Gastrocnemius medialis (tissue), 4 donors: ENCODE measurements around the gene SEC16A. TPM values are rescaled to one million over a fixed set of nuclear protein-coding genes. Genes with fewer than 3 reads are reported as not detected.

Source experiments
- ATAC-seq, 2 donors: fragments of 150-250 bp; one replicate each; pipeline ENCODE4 v1.9.1; 2016
- DNase-seq, 2 donors: peaks; one replicate each; pipeline ENCODE4 v3.0.0-alpha.2; 2019
- H3K27ac ChIP-seq, 4 donors: fragments of 200-600 bp; sonication (generic); 1 replicate in 1 of 4; 2 replicates in 3 of 4; pipeline ENCODE4 v1.5.1; 2016 to 2018; ENCODE audit warnings: mild to moderate bottlenecking in 2 of 4, moderate library complexity in 1 of 4
- H3K27me3 ChIP-seq, 3 donors: fragments of 200-600 bp; sonication (generic) in 2 of 3; 1 replicate in 1 of 3; 2 replicates in 2 of 3; pipeline versions ENCODE4 v1.5.1 to v1.6.0; 2016 to 2019; ENCODE audit warnings: mild to moderate bottlenecking in 1 of 3, moderate library complexity in 1 of 3
- H3K36me3 ChIP-seq, 2 donors: fragments of 200-600 bp; sonication (generic) in 1 of 2; one replicate each; pipeline ENCODE4 v1.5.1; 2017 to 2018
- H3K4me1 ChIP-seq, 2 donors: fragments of 200-600 bp; sonication (generic) in 1 of 2; one replicate each; pipeline ENCODE4 v1.5.1; 2016 to 2017; ENCODE audit warnings: mild to moderate bottlenecking in 2 of 2
- H3K4me3 ChIP-seq, 4 donors: fragments of 200-600 bp; sonication (generic) in 3 of 4; 1 replicate in 1 of 4; 2 replicates in 3 of 4; pipeline ENCODE4 v1.5.1; 2016 to 2019; ENCODE audit warnings: mild to moderate bottlenecking in 2 of 4
- H3K9me3 ChIP-seq, 3 donors: fragments of 200-600 bp; sonication (generic) in 2 of 3; 1 replicate in 1 of 3; 2 replicates in 2 of 3; pipeline ENCODE4 v1.5.1; 2016 to 2019
- POLR2A ChIP-seq, 2 donors: fragments of 450-650 bp; IDR thresholded peaks; one replicate each; pipeline ENCODE4 v1.6.1; 2017; ENCODE audit warnings: antibody characterized with exemption in 2 of 2, mild to moderate bottlenecking in 2 of 2, moderate library complexity in 2 of 2
- in situ Hi-C, 4 donors: fragments of 200-750 bp; cut with MboI; loops; one replicate each; pipeline versions ENCODE4 v1.15.0 to v1.8.0; 2017; ENCODE audit warnings: low sequenced_read_pairs in 4 of 4
- intact Hi-C: fragments of 100-400 bp; cut with DNase I; formaldehyde crosslinking; loops from one replicate; pipeline ENCODE4 v1.15.1; 2023; ENCODE audit warnings: low total_unique reads
- total RNA-seq, 4 donors: library from RNA; depleted of rRNA; stranded (reverse); fragments of >200 nt; gene quantifications; one replicate each; pipeline versions ENCODE4 v1.1.0 to v1.2.3, GENCODE V29; 2016
- TF ChIP-seq, protein P1 (sequence below), 5 experiments: fragments of 450-650 bp in 3 of 5; fragments of 200-600 bp in 2 of 5; sonication (generic) in 2 of 5; IDR thresholded peaks in 4 of 5; conservative IDR thresholded peaks in 1 of 5; 1 replicate in 4 of 5; 2 replicates in 1 of 5; pipeline ENCODE4 v1.5.1; 2016 to 2019; ENCODE audit warnings: antibody characterized with exemption in 5 of 5, mild to moderate bottlenecking in 3 of 5, moderate library complexity in 3 of 5

SEC16A gene
- total RNA-seq, 4 donors from 2014 or later, result 23.9 to 50.4 (median 46.6) TPM

DNA sequence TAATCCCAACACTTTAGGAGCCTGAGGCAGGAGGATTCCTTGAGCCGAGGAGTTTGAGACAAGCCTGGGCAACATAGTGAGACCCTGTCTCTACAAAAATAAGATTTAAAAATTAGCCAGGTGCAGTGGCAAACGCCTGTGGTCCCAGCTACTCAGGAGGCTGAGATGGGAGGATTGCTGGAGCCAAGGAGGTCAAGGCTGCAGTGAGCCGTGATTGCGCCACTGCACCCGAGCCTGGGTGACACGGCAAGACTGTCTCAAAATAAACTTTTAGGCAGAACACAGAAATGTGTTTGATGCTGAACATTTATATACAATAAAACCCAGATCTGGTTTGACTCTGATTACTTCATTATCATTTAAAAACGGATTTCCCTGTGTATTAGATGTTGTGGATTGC, 77.4 kb downstream of the SEC16A start:
- in situ Hi-C loops, result no loop called here
- TF ChIP-seq, protein P1, sequence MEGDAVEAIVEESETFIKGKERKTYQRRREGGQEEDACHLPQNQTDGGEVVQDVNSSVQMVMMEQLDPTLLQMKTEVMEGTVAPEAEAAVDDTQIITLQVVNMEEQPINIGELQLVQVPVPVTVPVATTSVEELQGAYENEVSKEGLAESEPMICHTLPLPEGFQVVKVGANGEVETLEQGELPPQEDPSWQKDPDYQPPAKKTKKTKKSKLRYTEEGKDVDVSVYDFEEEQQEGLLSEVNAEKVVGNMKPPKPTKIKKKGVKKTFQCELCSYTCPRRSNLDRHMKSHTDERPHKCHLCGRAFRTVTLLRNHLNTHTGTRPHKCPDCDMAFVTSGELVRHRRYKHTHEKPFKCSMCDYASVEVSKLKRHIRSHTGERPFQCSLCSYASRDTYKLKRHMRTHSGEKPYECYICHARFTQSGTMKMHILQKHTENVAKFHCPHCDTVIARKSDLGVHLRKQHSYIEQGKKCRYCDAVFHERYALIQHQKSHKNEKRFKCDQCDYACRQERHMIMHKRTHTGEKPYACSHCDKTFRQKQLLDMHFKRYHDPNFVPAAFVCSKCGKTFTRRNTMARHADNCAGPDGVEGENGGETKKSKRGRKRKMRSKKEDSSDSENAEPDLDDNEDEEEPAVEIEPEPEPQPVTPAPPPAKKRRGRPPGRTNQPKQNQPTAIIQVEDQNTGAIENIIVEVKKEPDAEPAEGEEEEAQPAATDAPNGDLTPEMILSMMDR (IDR thresholded peaks at IDR 0.05 in 4 of 5, conservative IDR thresholded peaks at IDR 0.05 in 1 of 5), result no peak
- no peak for TF ChIP-seq POLR2A (IDR thresholded peaks at IDR 0.05)
- Histone ChIP-seq H3K4me1 (peaks cover 9 to 16% of the 10 kb centered on the region in 2 donors), H3K27me3 (no peaks in the 10 kb centered on the region), H3K9me3 (no peaks in the 10 kb centered on the region), H3K36me3 (peaks cover 0 to 43% of the 10 kb centered on the region in 2 donors), H3K4me3 (no peak overlapping the region), H3K27ac (no peak overlapping the region)
- intact Hi-C loops, result loop anchor here (10.0 kb wide), 1 partner anchor 441 kb away; the partner anchor contains the start of gene UBAC1
- ATAC-seq, result no peak
- no peak for DNase-seq

DNA sequence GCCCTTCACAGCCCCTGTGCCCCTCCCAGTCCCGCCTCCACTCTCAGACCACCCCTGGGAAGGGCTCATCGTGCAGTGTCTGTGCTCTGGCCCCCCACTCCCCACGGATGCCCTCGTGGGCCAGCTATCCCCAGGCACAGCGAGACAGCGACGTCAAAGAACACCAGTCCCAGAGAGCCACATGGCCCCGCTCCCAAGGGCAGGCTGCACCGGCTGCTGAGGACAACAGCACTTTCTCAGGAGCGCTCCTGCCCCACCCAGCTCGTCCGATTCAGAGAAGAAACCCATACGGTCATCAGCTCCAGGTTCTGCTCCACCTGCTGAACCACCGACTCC, 78.1 kb downstream of the SEC16A start:
- intact Hi-C loops, result loop anchor here (10.0 kb wide), 1 partner anchor 440 kb away; the partner anchor contains the start of gene UBAC1

DNA sequence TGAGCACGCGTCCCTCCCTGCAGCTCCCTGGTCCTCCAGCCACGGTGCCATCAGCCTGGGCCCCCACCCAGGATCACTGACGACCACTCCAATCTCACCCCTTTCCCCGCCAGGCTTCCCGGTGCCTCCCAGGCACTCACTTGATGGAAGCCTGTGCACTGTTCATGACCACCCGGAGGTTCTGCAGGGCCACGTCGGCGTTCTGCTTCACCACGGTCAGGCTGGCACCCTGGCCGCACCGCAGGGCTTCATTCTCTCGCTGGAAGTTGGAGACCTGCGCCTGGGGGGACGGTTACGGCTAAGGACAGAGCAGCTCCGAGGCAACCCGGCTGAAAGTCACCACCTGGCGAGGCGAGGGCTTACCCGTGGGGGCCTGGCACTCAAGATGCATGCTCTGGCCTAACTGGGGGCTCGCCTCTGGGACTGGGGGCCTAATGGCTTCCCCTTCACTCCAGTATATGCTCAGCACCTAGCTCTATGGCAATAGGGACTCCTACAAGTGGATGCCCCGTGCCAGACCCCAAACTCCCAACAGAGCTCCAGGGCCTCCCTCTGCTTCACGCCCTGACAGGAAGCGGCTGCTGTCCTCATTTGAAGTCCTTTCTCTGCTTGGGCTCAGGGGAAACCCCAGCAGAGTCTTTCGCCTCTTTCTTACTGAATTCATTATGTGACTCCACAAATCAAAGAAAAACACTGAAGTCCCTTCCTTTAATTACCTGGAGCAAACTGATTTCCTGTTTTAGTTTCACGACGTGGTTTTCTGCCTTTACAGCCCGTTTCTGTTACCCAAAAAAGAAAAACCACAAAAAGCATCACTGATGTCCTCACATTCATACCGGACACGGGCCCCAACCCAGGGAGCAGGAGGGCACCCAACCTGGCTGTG, 78.7 kb downstream of the SEC16A start:
- H3K9me3 ChIP-seq, result no peaks in the 10 kb centered on the region
- H3K4me1 ChIP-seq, result peaks cover 8 to 13% of the 10 kb centered on the region in 2 donors
- H3K27ac ChIP-seq, result no peak overlapping the region
- H3K27me3 ChIP-seq, result no peaks in the 10 kb centered on the region
- no peak for DNase-seq
- in situ Hi-C loops (no loop called here), intact Hi-C loops (loop anchor here (10.0 kb wide), 1 partner anchor 439 kb away; the partner anchor contains the start of gene UBAC1)
- TF ChIP-seq, protein P1 (IDR thresholded peaks at IDR 0.05 in 4 of 5, conservative IDR thresholded peaks at IDR 0.05 in 1 of 5), result no peak
- TF ChIP-seq POLR2A (IDR thresholded peaks at IDR 0.05), result no peak
- no peak overlapping the region for H3K4me3 ChIP-seq
- ATAC-seq, result no peak
- H3K36me3 ChIP-seq, result peaks cover 0 to 43% of the 10 kb centered on the region in 2 donors

More for the DNA sequence above, 78.1 kb downstream of the SEC16A start:
- Histone ChIP-seq H3K4me3 (no peak overlapping the region), H3K27me3 (no peaks in the 10 kb centered on the region), H3K27ac (no peak overlapping the region), H3K9me3 (no peaks in the 10 kb centered on the region), H3K36me3 (peaks cover 0 to 43% of the 10 kb centered on the region in 2 donors), H3K4me1 (peaks cover 11 to 15% of the 10 kb centered on the region in 2 donors)
- in situ Hi-C loops, result no loop called here
- ATAC-seq (no peak), DNase-seq (no peak)
- TF ChIP-seq, protein P1 (IDR thresholded peaks at IDR 0.05 in 4 of 5, conservative IDR thresholded peaks at IDR 0.05 in 1 of 5), result no peak
- no peak for TF ChIP-seq POLR2A (IDR thresholded peaks at IDR 0.05)

DNA sequence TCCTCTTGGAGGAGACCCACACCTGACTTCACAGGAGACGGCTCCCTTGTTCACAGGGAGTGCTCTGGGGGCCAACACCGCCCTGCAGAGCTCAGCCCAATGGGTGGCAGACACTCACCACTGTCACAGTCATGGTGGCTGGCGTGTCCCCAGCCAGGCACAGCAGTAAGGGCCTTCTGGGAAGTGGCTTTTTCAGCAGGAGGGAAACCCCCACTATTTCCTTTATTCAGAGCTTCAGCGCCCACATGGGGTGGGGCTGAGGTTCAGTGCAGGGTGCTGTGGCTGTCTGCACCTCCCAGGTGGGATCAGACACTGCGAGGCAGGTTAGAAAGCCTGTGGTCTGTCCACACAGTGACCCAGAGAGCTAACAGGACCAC, 79.3 kb downstream of the SEC16A start:
- peaks cover 0 to 43% of the 10 kb centered on the region in 2 donors for H3K36me3 ChIP-seq

More for the DNA sequence above, 79.3 kb downstream of the SEC16A start:
- H3K27me3 ChIP-seq, result no peaks in the 10 kb centered on the region
- TF ChIP-seq, protein P1 (IDR thresholded peaks at IDR 0.05 in 4 of 5, conservative IDR thresholded peaks at IDR 0.05 in 1 of 5), result no peak
- no peak for TF ChIP-seq POLR2A (IDR thresholded peaks at IDR 0.05)
- no peak overlapping the region for H3K27ac ChIP-seq
- ATAC-seq (no peak), DNase-seq (no peak)
- H3K4me3 ChIP-seq, result no peak overlapping the region
- in situ Hi-C loops (no loop called here), intact Hi-C loops (loop anchor here (10.0 kb wide), 1 partner anchor 439 kb away; the partner anchor contains the start of gene UBAC1)
- H3K9me3 ChIP-seq, result no peaks in the 10 kb centered on the region
- H3K4me1 ChIP-seq, result peaks cover 14 to 17% of the 10 kb centered on the region in 2 donors
